Tibial nerve (tissue), 4 donors: Measurements from ENCODE around the gene DUSP9. TPM values are rescaled to one million over a fixed set of nuclear protein-coding genes. Genes with fewer than 3 reads are reported as not detected.

Experiments
- DNase-seq, 2 donors: peaks; one replicate each; pipeline ENCODE4 v3.0.0-alpha.2; 2019; ENCODE audit warnings: low spot score in 2 of 2
- H3K27ac ChIP-seq, 4 donors: fragments of 200-600 bp; sonication (generic) in 3 of 4; one replicate each; pipeline ENCODE4 v1.5.1; 2017 to 2019; ENCODE audit warnings: mild to moderate bottlenecking in 1 of 4
- H3K27me3 ChIP-seq, 2 donors: fragments of 200-600 bp; sonication (generic) in 1 of 2; one replicate each; pipeline versions ENCODE4 v1.5.1 to v1.6.0; 2017 to 2019
- H3K36me3 ChIP-seq, 3 donors: fragments of 200-600 bp; sonication (generic); one replicate each; pipeline ENCODE4 v1.5.1; 2018 to 2019
- H3K4me1 ChIP-seq, 4 donors: fragments of 200-600 bp; sonication (generic) in 3 of 4; one replicate each; pipeline ENCODE4 v1.5.1; 2017 to 2019
- H3K4me3 ChIP-seq, 4 donors: fragments of 200-600 bp; sonication (generic) in 3 of 4; one replicate each; pipeline ENCODE4 v1.5.1; 2017 to 2019; ENCODE audit warnings: mild to moderate bottlenecking in 1 of 4, moderate library complexity in 1 of 4
- H3K9me3 ChIP-seq, 4 donors: fragments of 200-600 bp; sonication (generic) in 3 of 4; one replicate each; pipeline ENCODE4 v1.5.1; 2017 to 2019
- CTCF ChIP-seq, 5 experiments: fragments of 200-600 bp in 3 of 5; fragments of 450-650 bp in 2 of 5; sonication (generic) in 3 of 5; IDR thresholded peaks; one replicate each; pipeline ENCODE4 v1.5.1; 2016 to 2019; ENCODE audit warnings: antibody characterized with exemption in 5 of 5, mild to moderate bottlenecking in 3 of 5, moderate library complexity in 2 of 5
- EP300 ChIP-seq, 2 donors: sonication (generic); formaldehyde crosslinking; IDR thresholded peaks; one replicate each; pipeline ENCODE4 v1.6.1; 2017; ENCODE audit warnings: antibody characterized with exemption in 2 of 2, mild to moderate bottlenecking in 1 of 2
- POLR2A ChIP-seq, 2 donors: fragments of 450-650 bp; IDR thresholded peaks; one replicate each; pipeline ENCODE4 v1.6.1; 2017; ENCODE audit warnings: antibody characterized with exemption in 2 of 2, mild to moderate bottlenecking in 2 of 2, moderate library complexity in 2 of 2
- WGBS, 2 donors: methylation state at CpG; one replicate each; pipeline ENCODE4 v1.1.5; 2018; 5-methylcytosine and 5-hydroxymethylcytosine counted together
- total RNA-seq, 4 donors: library from RNA; depleted of rRNA; stranded (reverse); fragments of >200 nt; gene quantifications; one replicate each; pipeline ENCODE4 v1.1.0, GENCODE V29; 2016

Gene DUSP9
- total RNA-seq, 4 donors from 2014 or later: not detected

- DNase-seq: no peak
- Histone ChIP-seq H3K36me3 (no peaks in the 10 kb centered on the region), H3K9me3 (no peaks in the 10 kb centered on the region), H3K27ac (no peak overlapping the region), H3K4me1 (peaks cover 0 to 16% (median 0%) of the 10 kb centered on the region in 4 donors), H3K27me3 (peaks cover 0 to 4% of the 10 kb centered on the region in 2 donors), H3K4me3 (no peak overlapping the region)
- no peak for TF ChIP-seq EP300 (IDR thresholded peaks at IDR 0.05)
- TF ChIP-seq POLR2A (IDR thresholded peaks at IDR 0.05): no peak
- TF ChIP-seq CTCF (IDR thresholded peaks at IDR 0.05): no peak
- 84 to 85% methylated on average over 17 to 23 of the region's 23 CpGs for WGBS, 2 donors
Measured at GRCh38 chrX:153606503-153606902, 40.5 kb upstream of the DUSP9 start.

- WGBS, 2 donors: 22 to 65% methylated on average over 2 of the region's 2 CpGs
Measured at GRCh38 chrX:153608376-153608775, 38.6 kb upstream of the DUSP9 start.

GRCh38 chrX:153608806-153609205, 38.2 kb upstream of the DUSP9 start:
- DNase-seq: no peak
- Histone ChIP-seq H3K9me3 (no peaks in the 10 kb centered on the region), H3K4me1 (peaks cover 0 to 16% (median 0%) of the 10 kb centered on the region in 4 donors), H3K27me3 (peaks cover 0 to 6% of the 10 kb centered on the region in 2 donors), H3K36me3 (no peaks in the 10 kb centered on the region), H3K27ac (no peak overlapping the region), H3K4me3 (no peak overlapping the region)
- TF ChIP-seq EP300 (IDR thresholded peaks at IDR 0.05) (no peak), POLR2A (IDR thresholded peaks at IDR 0.05) (no peak), CTCF (IDR thresholded peaks at IDR 0.05) (no peak)
- 45 to 50% methylated on average over 4 of the region's 4 CpGs for WGBS, 2 donors

More at GRCh38 chrX:153608376-153608775, 38.6 kb upstream of the DUSP9 start:
- H3K27me3 ChIP-seq: peaks cover 0 to 6% of the 10 kb centered on the region in 2 donors
- no peak for DNase-seq
- TF ChIP-seq CTCF (IDR thresholded peaks at IDR 0.05) (no peak), EP300 (IDR thresholded peaks at IDR 0.05) (no peak), POLR2A (IDR thresholded peaks at IDR 0.05) (no peak)
- H3K36me3 ChIP-seq: no peaks in the 10 kb centered on the region
- no peak overlapping the region for H3K4me3 ChIP-seq
- H3K27ac ChIP-seq: no peak overlapping the region
- peaks cover 0 to 16% (median 0%) of the 10 kb centered on the region in 4 donors for H3K4me1 ChIP-seq
- no peaks in the 10 kb centered on the region for H3K9me3 ChIP-seq

- 5 to 28% methylated on average over 17 to 22 of the region's 63 CpGs for WGBS, 2 donors
- Histone ChIP-seq H3K27ac (peak overlapping the region in 3 of 4 donors; percentile 56 to 80 (median 60)), H3K4me1 (peaks cover 0 to 16% (median 0%) of the 10 kb centered on the region in 4 donors)
Measured at GRCh38 chrX:153609917-153610835, 36.8 kb upstream of the DUSP9 start.

More at GRCh38 chrX:153609917-153610835, 36.8 kb upstream of the DUSP9 start:
- Histone ChIP-seq H3K27me3 (peaks cover 0 to 13% of the 10 kb centered on the region in 2 donors), H3K4me3 (peak overlapping the region; percentile 19 to 57 (median 36)), H3K36me3 (no peaks in the 10 kb centered on the region), H3K9me3 (no peaks in the 10 kb centered on the region)
- no peak for TF ChIP-seq EP300 (IDR thresholded peaks at IDR 0.05)
- TF ChIP-seq CTCF (IDR thresholded peaks at IDR 0.05): peak; percentile 68 to 85 (median 76)
- TF ChIP-seq POLR2A (IDR thresholded peaks at IDR 0.05): no peak
- DNase-seq: peak; percentile 54 to 57
